Heart left ventricle (tissue), 16 donors: ENCODE results near the gene NDRG4. TPM values are rescaled to one million over a fixed set of nuclear protein-coding genes. Genes with fewer than 3 reads are reported as not detected.

Experiments
- ATAC-seq, 4 donors: fragments of 200-7000 bp; cut with Tn5 transposase; one replicate each; pipeline ENCODE4 v1.9.1; 2020 to 2022; ENCODE audit warnings: moderate library complexity in 4 of 4, mild to moderate bottlenecking in 3 of 4, moderate number of reproducible peaks in 1 of 4
- DNase-seq, 5 donors: peaks; one replicate each; pipeline ENCODE4 v3.0.0-alpha.2; 2020
- H3K27ac ChIP-seq, 12 donors: fragments of 200-600 bp; sonication (generic) in 4 of 12; one replicate each; pipeline versions ENCODE4 v1.5.0 to v1.8.0; 2016 to 2022; ENCODE audit warnings: mild to moderate bottlenecking in 2 of 12
- H3K27me3 ChIP-seq, 9 donors: fragments of 200-600 bp; sonication (generic) in 2 of 9; one replicate each; pipeline versions ENCODE4 v1.5.1 to v1.8.0; 2016 to 2022; ENCODE audit warnings: mild to moderate bottlenecking in 3 of 9
- H3K36me3 ChIP-seq, 9 donors: fragments of 200-600 bp; sonication (generic) in 2 of 9; one replicate each; pipeline versions ENCODE4 v1.5.0 to v1.8.0; 2018 to 2022; ENCODE audit warnings: mild to moderate bottlenecking in 2 of 9
- H3K4me1 ChIP-seq, 12 donors: fragments of 200-600 bp; sonication (generic) in 4 of 12; one replicate each; pipeline versions ENCODE4 v1.5.0 to v1.8.0; 2016 to 2022; ENCODE audit warnings: mild to moderate bottlenecking in 3 of 12
- H3K4me3 ChIP-seq, 12 donors: fragments of 200-600 bp; sonication (generic) in 4 of 12; one replicate each; pipeline versions ENCODE4 v1.5.0 to v1.8.0; 2017 to 2022; ENCODE audit warnings: mild to moderate bottlenecking in 9 of 12, moderate library complexity in 4 of 12
- H3K9me3 ChIP-seq, 12 donors: fragments of 200-600 bp; sonication (generic) in 4 of 12; one replicate each; pipeline versions ENCODE4 v1.5.0 to v1.8.0; 2016 to 2022; ENCODE audit warnings: mild to moderate bottlenecking in 1 of 12
- CTCF ChIP-seq, 12 donors: fragments of 200-600 bp; sonication (generic) in 4 of 12; IDR thresholded peaks; one replicate each; pipeline versions ENCODE4 v1.5.0 to v1.8.0; 2018 to 2022; ENCODE audit warnings: antibody characterized with exemption in 12 of 12, mild to moderate bottlenecking in 5 of 12
- POLR2A ChIP-seq, 2 donors: fragments of 450-650 bp; IDR thresholded peaks; one replicate each; pipeline ENCODE4 v1.6.1; 2017; ENCODE audit warnings: antibody characterized with exemption in 2 of 2, mild to moderate bottlenecking in 2 of 2, moderate library complexity in 2 of 2
- WGBS, 4 donors: extraction: QIAGEN DNeasy Blood & Tissue Kit in 2 of 4; methylation state at CpG; one replicate each; pipeline versions ENCODE4 v1.1.5 to v1.1.7; 2013 to 2018; 5-methylcytosine and 5-hydroxymethylcytosine counted together
- intact Hi-C, 10 donors: fragments of 100-400 bp; cut with DNase I; formaldehyde crosslinking; loops; one replicate each; pipeline versions ENCODE4 v1.11.1 to v1.14.2; 2022
- polyA plus RNA-seq, 2 donors: library from polyadenylated mRNA; stranded (reverse); fragments of 200-250 nt; gene quantifications; one replicate each; pipeline ENCODE4 v1.2.3, GENCODE V29; 2013
- total RNA-seq, 9 donors: library from RNA; depleted of rRNA in 2 of 9; stranded (reverse); fragments of >200 nt in 2 of 9; fragmentation: NEBNext Ultra II Directional in 3 of 9; extraction: Animal tissue kit (Norgen Biotek cat#: 25700) in 3 of 9; gene quantifications; one replicate each; pipeline versions ENCODE4 v1.1.0 to v1.2.4, GENCODE V29; 2016 to 2023
- donor health status: ischemic (EF 13 %, LVEDD 7.1; RV severe dilation, severe dysfunction).
- donor health status: healthy with polysubstance abuse.
- donor health status: DM: no; HTN: yes; CAD: no.
- donor health status: DM: no; HTN: no; CAD: no.
- donor health status: ischemic (EF 25% LVEDD 6.9; RV normal size, moderate dysfunction).
- donor health status: ischemic (EF 25% LVEDD 5.7; RV mildly dilated, moderate dysfunction).
- donor health status: healthy.
- donor health status: DM: yes; HTN: yes; CAD: no.
- donor health status: ischemic (EF 35%, LVEDD 5.7; RV mildly dilated, moderate dysfunction).
- donor health status: nonischemic (EF 11% LVEDD 7.7; RV severe dilation, severe dysfunction).
- donor health status: DM: yes; HTN: yes; CAD: no.
- donor health status: PGD.
- donor health status: ischemic (EF 29% LVEDD 5.4; RV normal size, mild dysfunction).
- donor health status: nonischemic (EF 23%, LVEDD 6.1; RV moderate dilation, normal function).

The NDRG4 gene
- total and polyA plus RNA-seq, 11 donors, result 294 to 1,429 (median 742) TPM

GRCh38 chr16:58510097-58510775 lies 10.3 kb downstream of the NDRG4 start:
- Histone ChIP-seq H3K27ac (peak overlapping the region in 1 of 12 donors; percentile 19), H3K27me3 (no peaks in the 10 kb centered on the region), H3K4me3 (no peak overlapping the region), H3K36me3 (peaks cover 0 to 65% (median 25%) of the 10 kb centered on the region in 9 donors), H3K4me1 (peaks cover 0 to 23% (median 9%) of the 10 kb centered on the region in 12 donors), H3K9me3 (no peaks in the 10 kb centered on the region)
- 89 to 93% (median 91%) methylated on average over 18 of the region's 18 CpGs for WGBS, 4 donors
- ATAC-seq (no peak), DNase-seq (no peak)
- intact Hi-C loops, result loop anchor here in 7 of 10 donors (5.0 to 10.0 kb wide), 7 partner anchors 115 to 247 kb away; partner anchors contain the start of gene CNOT1 (in 3 of the 7)
- TF ChIP-seq CTCF (IDR thresholded peaks at IDR 0.05) (no peak), POLR2A (IDR thresholded peaks at IDR 0.05) (no peak)

- Histone ChIP-seq H3K27ac (peak overlapping the region in 2 of 12 donors; percentile 13 to 22), H3K4me1 (peaks cover 0 to 28% (median 9%) of the 10 kb centered on the region in 12 donors)
- peak in 1 of 4 donors; percentile 19 for ATAC-seq
Measured at GRCh38 chr16:58510776-58511628, 11.1 kb downstream of the NDRG4 start.

GRCh38 chr16:58511933-58512815 lies 12.2 kb downstream of the NDRG4 start:
- DNase-seq, result peak; percentile 66 to 88 (median 73)
- peak; percentile 54 to 84 (median 72) for TF ChIP-seq CTCF (IDR thresholded peaks at IDR 0.05)
- TF ChIP-seq POLR2A (IDR thresholded peaks at IDR 0.05), result no peak
- intact Hi-C loops, result loop anchor here in 7 of 10 donors (5.0 to 10.0 kb wide), 7 partner anchors 113 to 245 kb away; partner anchors contain the start of gene CNOT1 (in 3 of the 7)
- Histone ChIP-seq H3K4me1 (peaks cover 0 to 35% (median 15%) of the 10 kb centered on the region in 12 donors), H3K4me3 (no peak overlapping the region), H3K9me3 (no peaks in the 10 kb centered on the region), H3K27me3 (no peaks in the 10 kb centered on the region), H3K36me3 (peaks cover 0 to 57% (median 22%) of the 10 kb centered on the region in 9 donors), H3K27ac (peak overlapping the region in 1 of 12 donors; percentile 22)
- WGBS, 4 donors, result 63 to 85% (median 66%) methylated on average over 7 to 17 of the region's 17 CpGs
- ATAC-seq, result peak; percentile 1 to 29 (median 10)

More at GRCh38 chr16:58510776-58511628, 11.1 kb downstream of the NDRG4 start:
- WGBS, 4 donors, result 83 to 88% (median 84%) methylated on average over 25 to 30 of the region's 30 CpGs
- H3K9me3 ChIP-seq, result no peaks in the 10 kb centered on the region
- H3K4me3 ChIP-seq, result no peak overlapping the region
- peaks cover 0 to 59% (median 25%) of the 10 kb centered on the region in 9 donors for H3K36me3 ChIP-seq
- H3K27me3 ChIP-seq, result no peaks in the 10 kb centered on the region
- peak in 1 of 5 donors; percentile 13 for DNase-seq
- TF ChIP-seq POLR2A (IDR thresholded peaks at IDR 0.05) (no peak), CTCF (IDR thresholded peaks at IDR 0.05) (no peak)
- intact Hi-C loops, result loop anchor here in 7 of 10 donors (5.0 to 10.0 kb wide), 7 partner anchors 114 to 246 kb away; partner anchors contain the start of gene CNOT1 (in 3 of the 7)
